C4-2B (cell line): ENCODE measurements around the gene HSFY1.
"Not testable (repeated sequence)": the region's sequence is repeated elsewhere in the genome, so short reads cannot be mapped to it uniquely, and the experiment has no call there.

ENCODE experiments used
- CTCF ChIP-seq: fragments of 450-650 bp; conservative IDR thresholded peaks from 2 replicates; pipeline ENCODE4 v1.5.1; 2017; ENCODE audit warnings: mild to moderate bottlenecking
- ZFX ChIP-seq: fragments of 450-650 bp; IDR thresholded peaks from 2 replicates; pipeline ENCODE4 v1.6.1; 2017

GRCh38 chrY:18538952-18539351 is 7.6 kb upstream of the HSFY1 start:
- TF ChIP-seq ZFX, CTCF: not testable (repeated sequence)
